ENCODE results near the gene FHAD1.

DNA sequence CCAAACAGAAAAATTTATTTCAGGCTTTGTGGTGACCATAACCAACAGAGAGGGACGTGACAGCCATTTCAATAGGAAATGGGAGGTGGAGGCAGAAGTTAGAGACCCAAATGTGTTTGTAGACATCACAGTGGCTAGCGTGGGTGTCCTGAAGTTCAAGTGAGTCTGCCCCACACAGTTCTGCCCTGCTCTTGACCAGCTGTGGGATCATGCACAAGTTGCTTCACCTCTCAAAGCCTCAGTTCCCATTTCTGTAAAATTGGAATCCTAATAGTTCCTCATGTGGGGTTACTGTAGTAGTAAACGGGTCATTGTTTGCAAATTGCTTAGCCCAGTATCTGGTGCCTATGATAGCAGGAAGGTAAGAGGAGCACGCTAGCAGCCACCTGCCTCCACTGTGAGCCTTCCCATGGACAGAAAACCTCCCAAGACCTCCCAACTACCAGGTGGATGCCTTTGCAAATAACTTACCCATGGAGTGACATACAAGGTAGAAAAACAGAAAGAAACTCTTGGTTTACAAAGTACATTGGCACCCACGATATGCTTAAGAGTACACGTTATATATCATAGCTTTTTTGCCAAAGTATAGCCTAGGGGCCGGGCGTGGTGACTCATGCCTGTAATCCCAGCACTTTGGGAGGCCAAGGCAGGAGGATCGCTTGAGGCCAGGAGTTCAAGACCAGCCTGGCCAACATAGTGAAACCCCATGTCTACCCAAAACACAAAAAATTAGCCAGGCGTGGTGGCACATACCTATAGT lies 29.1 kb downstream of the FHAD1 start:
- TF ChIP-seq, protein P1, sequence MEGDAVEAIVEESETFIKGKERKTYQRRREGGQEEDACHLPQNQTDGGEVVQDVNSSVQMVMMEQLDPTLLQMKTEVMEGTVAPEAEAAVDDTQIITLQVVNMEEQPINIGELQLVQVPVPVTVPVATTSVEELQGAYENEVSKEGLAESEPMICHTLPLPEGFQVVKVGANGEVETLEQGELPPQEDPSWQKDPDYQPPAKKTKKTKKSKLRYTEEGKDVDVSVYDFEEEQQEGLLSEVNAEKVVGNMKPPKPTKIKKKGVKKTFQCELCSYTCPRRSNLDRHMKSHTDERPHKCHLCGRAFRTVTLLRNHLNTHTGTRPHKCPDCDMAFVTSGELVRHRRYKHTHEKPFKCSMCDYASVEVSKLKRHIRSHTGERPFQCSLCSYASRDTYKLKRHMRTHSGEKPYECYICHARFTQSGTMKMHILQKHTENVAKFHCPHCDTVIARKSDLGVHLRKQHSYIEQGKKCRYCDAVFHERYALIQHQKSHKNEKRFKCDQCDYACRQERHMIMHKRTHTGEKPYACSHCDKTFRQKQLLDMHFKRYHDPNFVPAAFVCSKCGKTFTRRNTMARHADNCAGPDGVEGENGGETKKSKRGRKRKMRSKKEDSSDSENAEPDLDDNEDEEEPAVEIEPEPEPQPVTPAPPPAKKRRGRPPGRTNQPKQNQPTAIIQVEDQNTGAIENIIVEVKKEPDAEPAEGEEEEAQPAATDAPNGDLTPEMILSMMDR (conservative IDR thresholded peaks at IDR 0.05; ENCODE audit: low read length): no peak
- no peak for TF ChIP-seq EZH2phosphoT487 (IDR thresholded peaks at IDR 0.05; ENCODE audit: borderline replicate concordance, low read depth, low read length)
